HG03520 (cell line): Measurements from ENCODE around the gene OR2G3.

Source experiments
- ATAC-seq: cut with Tn5 transposase; IDR thresholded peaks from one replicate; pipeline ENCODE4 v1.9.1; 2021; ENCODE audit warnings: mild to moderate bottlenecking, moderate library complexity; ENCODE audit not compliant: unreplicated experiment

OR2G3 gene

GRCh38 chr1:247605286-247605685 is at the start of gene OR2G3:
Gene OR2G3, plus strand, starts transcription at chr1:247605586. Its CDS starts 0 bp downstream, at chr1:247605586.
- ATAC-seq = no peak

- no peak for ATAC-seq
These were observed 47.3 kb upstream of the OR2G3 start for GRCh38 chr1:247557926-247558674.

- ATAC-seq = no peak
These were observed 43.7 kb upstream of the OR2G3 start for GRCh38 chr1:247561711-247562110.

GRCh38 chr1:247562198-247562597 is 43.2 kb upstream of the OR2G3 start:
- ATAC-seq = no peak

- no peak for ATAC-seq
These were observed 31.1 kb upstream of the OR2G3 start for GRCh38 chr1:247574236-247574635.

GRCh38 chr1:247574664-247575063 is 30.7 kb upstream of the OR2G3 start:
- ATAC-seq = no peak

- ATAC-seq = no peak
These were observed 28.9 kb upstream of the OR2G3 start for GRCh38 chr1:247576514-247576913.

GRCh38 chr1:247578946-247579460 is 26.4 kb upstream of the OR2G3 start:
- no peak for ATAC-seq

- no peak for ATAC-seq
These were observed 17.3 kb upstream of the OR2G3 start, which contains the start of gene OR2G2 for GRCh38 chr1:247588060-247588459. Gene OR2G2, plus strand, starts transcription at chr1:247588360. Its CDS starts 0 bp downstream, at chr1:247588360.

- ATAC-seq = no peak
These were observed 8.0 kb downstream of the OR2G3 start for GRCh38 chr1:247613405-247613804.

- ATAC-seq = no peak
These were observed 9.2 kb downstream of the OR2G3 start for GRCh38 chr1:247614625-247615024.

GRCh38 chr1:247627951-247628350 is 22.6 kb downstream of the OR2G3 start:
- ATAC-seq = no peak

- no peak for ATAC-seq
These were observed 32.6 kb downstream of the OR2G3 start for GRCh38 chr1:247638011-247638410.

GRCh38 chr1:247638781-247639180 is 33.4 kb downstream of the OR2G3 start:
- no peak for ATAC-seq

GRCh38 chr1:247639381-247639981 is 34.1 kb downstream of the OR2G3 start:
- no peak for ATAC-seq

GRCh38 chr1:247642742-247643141 is 37.4 kb downstream of the OR2G3 start:
- ATAC-seq = no peak

- ATAC-seq = no peak
These were observed 41.5 kb downstream of the OR2G3 start for GRCh38 chr1:247646867-247647266.

GRCh38 chr1:247647864-247648263 is 42.5 kb downstream of the OR2G3 start:
- ATAC-seq = no peak

- ATAC-seq = no peak
These were observed 47.7 kb downstream of the OR2G3 start for GRCh38 chr1:247653040-247653439.
